Kidney (tissue), 14 donors: ENCODE results near the gene ATPAF2. TPM values are rescaled to one million over a fixed set of nuclear protein-coding genes. Genes with fewer than 3 reads are reported as not detected.

Experiments used
- DNase-seq, 5 donors: peaks; one replicate each; pipeline ENCODE4 v3.0.0-alpha.2; 2013 to 2020
- FAIRE-seq: peaks from 2 replicates; lab custom pipeline; 2012; peaks lifted over from hg19 to GRCh38; lab: Jason Lieb, UNC
- H3K27ac ChIP-seq, 2 donors: one replicate each; pipeline ENCODE4 v1.7.0; 2013; ENCODE audit warnings: low read depth in 2 of 2, low read length in 2 of 2, inconsistent platforms in 1 of 2
- H3K27me3 ChIP-seq: one replicate; pipeline ENCODE4 v1.7.1; 2013; ENCODE audit warnings: low read length, inconsistent platforms; ENCODE audit not compliant: control insufficient read depth, insufficient read depth
- H3K36me3 ChIP-seq, 3 donors: one replicate each; pipeline versions ENCODE4 v1.7.0 to v1.7.1; 2013; ENCODE audit warnings: low read length in 3 of 3, control low read depth in 1 of 3, inconsistent platforms in 1 of 3; ENCODE audit not compliant: insufficient read depth in 3 of 3, control insufficient read depth in 2 of 3
- H3K4me1 ChIP-seq, 3 donors: one replicate each; pipeline versions ENCODE4 v1.7.0 to v1.7.1; 2013; ENCODE audit warnings: low read length in 3 of 3, inconsistent platforms in 1 of 3, low read depth in 1 of 3; ENCODE audit not compliant: control insufficient read depth in 2 of 3, insufficient read depth in 2 of 3
- H3K4me3 ChIP-seq, 3 donors: one replicate each; pipeline versions ENCODE4 v1.7.0 to v1.8.1; 2013; ENCODE audit warnings: low read length in 3 of 3, control low read depth in 1 of 3, inconsistent platforms in 1 of 3
- H3K9ac ChIP-seq, 3 donors: one replicate each; pipeline versions ENCODE4 v1.7.0 to v1.7.1; 2013; ENCODE audit warnings: low read length in 3 of 3, control low read depth in 1 of 3, inconsistent platforms in 1 of 3
- H3K9me3 ChIP-seq, 3 donors: one replicate each; pipeline versions ENCODE4 v1.7.0 to v1.7.1; 2013; ENCODE audit warnings: low read length in 3 of 3, control low read depth in 1 of 3, inconsistent platforms in 1 of 3; ENCODE audit not compliant: control insufficient read depth in 2 of 3, insufficient read depth in 1 of 3
- CTCF ChIP-seq: IDR thresholded peaks from 3 replicates; pipeline ENCODE4 v1.5.1; 2012; ENCODE audit warnings: mild to moderate bottlenecking, moderate library complexity, borderline replicate concordance; ENCODE audit not compliant: insufficient read depth; ENCODE audit errors: extremely low read depth
- intact Hi-C: fragments of 100-400 bp; cut with DNase I; formaldehyde crosslinking; loops from one replicate; pipeline ENCODE4 v1.11.1; 2022
- polyA plus RNA-seq: library from polyadenylated mRNA; stranded (reverse); fragments of 350-450 nt; fragmentation: Illumina TruSeq; extraction: RNeasy Lipid Tissue Mini Kit (QIAGEN cat#74804); gene quantifications from one replicate; pipeline ENCODE4 v1.2.3, GENCODE V29; 2014; ENCODE audit warnings: low read depth, low replicate concordance; ENCODE audit not compliant: insufficient read depth
- total RNA-seq: library from RNA; stranded (reverse); fragmentation: NEBNext Ultra II Directional; extraction: Animal tissue kit (Norgen Biotek cat#: 25700); gene quantifications from one replicate; pipeline ENCODE4 v1.2.1, GENCODE V29; 2021
- donor health status: control.
- donor health status: control.
- donor health status: control.
- donor health status: control.
- donor health status: control.
- donor health status: DM: yes; HTN: yes; CAD: no.
- donor health status: Normal renal cell carcinoma (clear cell type).

Gene ATPAF2
- total and polyA plus RNA-seq, 2 donors from 2014 or later, result 27.0 to 52.1 TPM

- H3K9ac ChIP-seq, result no peak overlapping the region
- intact Hi-C loops, result no loop called here
- no peak for FAIRE-seq
- H3K27me3 ChIP-seq, result no peaks in the 10 kb centered on the region
- no peak overlapping the region for H3K27ac ChIP-seq
- peaks cover 0 to 10% (median 10%) of the 10 kb centered on the region in 3 donors for H3K36me3 ChIP-seq
- no peaks in the 10 kb centered on the region for H3K9me3 ChIP-seq
- no peak for TF ChIP-seq CTCF
- no peaks in the 10 kb centered on the region for H3K4me1 ChIP-seq
- peak in 1 of 5 donors; percentile 64 for DNase-seq
- no peak overlapping the region for H3K4me3 ChIP-seq
These were observed 32.3 kb downstream of the ATPAF2 start for GRCh38 chr17:18006495-18007239.

- Histone ChIP-seq H3K27ac (no peak overlapping the region), H3K4me1 (no peaks in the 10 kb centered on the region), H3K9ac (no peak overlapping the region), H3K9me3 (no peaks in the 10 kb centered on the region), H3K4me3 (no peak overlapping the region), H3K27me3 (no peaks in the 10 kb centered on the region), H3K36me3 (peaks cover 0 to 10% (median 10%) of the 10 kb centered on the region in 3 donors)
- FAIRE-seq (no peak), DNase-seq (no peak)
- TF ChIP-seq CTCF, result no peak
- intact Hi-C loops, result no loop called here
These were observed 33.5 kb downstream of the ATPAF2 start for GRCh38 chr17:18005496-18005895.

GRCh38 chr17:18004884-18005305 lies 34.1 kb downstream of the ATPAF2 start:
- Histone ChIP-seq H3K27me3 (no peaks in the 10 kb centered on the region), H3K36me3 (peaks cover 0 to 10% (median 5%) of the 10 kb centered on the region in 3 donors), H3K4me1 (no peaks in the 10 kb centered on the region), H3K4me3 (no peak overlapping the region), H3K9me3 (no peaks in the 10 kb centered on the region), H3K27ac (no peak overlapping the region), H3K9ac (no peak overlapping the region)
- no peak for TF ChIP-seq CTCF
- intact Hi-C loops, result no loop called here
- DNase-seq, result peak in 3 of 5 donors; percentile 61 to 69 (median 64)
- no peak for FAIRE-seq
